ENCODE results near the gene FBF1. TPM values are rescaled to one million over a fixed set of nuclear protein-coding genes. Genes with fewer than 3 reads are reported as not detected.
A peak's percentile ranks its signal among the peaks of the same experiment; 100 is the strongest.

FBF1 gene
- total RNA-seq, 4 donors from 2014 or later = 17.8 to 57.5 (median 27.9) TPM

- no peak overlapping the region for H3K4me3 ChIP-seq
- TF ChIP-seq POLR2A (IDR thresholded peaks at IDR 0.05) (no peak), EP300 (IDR thresholded peaks at IDR 0.05) (no peak), POLR2AphosphoS5 (IDR thresholded peaks at IDR 0.05) (no peak), CTCF (IDR thresholded peaks at IDR 0.05) (no peak)
- no peaks in the 10 kb centered on the region for H3K27me3 ChIP-seq
- DNase-seq (ENCODE audit: low spot score in 2 of 2) = no peak
- H3K9me3 ChIP-seq = no peaks in the 10 kb centered on the region
- H3K36me3 ChIP-seq = peaks cover 39% of the 10 kb centered on the region
- no peak overlapping the region for H3K27ac ChIP-seq
- 78% methylated on average over 1 of the region's 1 CpG for WGBS
- peaks cover 16% of the 10 kb centered on the region for H3K4me1 ChIP-seq
Measured at GRCh38 chr17:75943491-75943890, 2.6 kb upstream of the FBF1 start.

DNA sequence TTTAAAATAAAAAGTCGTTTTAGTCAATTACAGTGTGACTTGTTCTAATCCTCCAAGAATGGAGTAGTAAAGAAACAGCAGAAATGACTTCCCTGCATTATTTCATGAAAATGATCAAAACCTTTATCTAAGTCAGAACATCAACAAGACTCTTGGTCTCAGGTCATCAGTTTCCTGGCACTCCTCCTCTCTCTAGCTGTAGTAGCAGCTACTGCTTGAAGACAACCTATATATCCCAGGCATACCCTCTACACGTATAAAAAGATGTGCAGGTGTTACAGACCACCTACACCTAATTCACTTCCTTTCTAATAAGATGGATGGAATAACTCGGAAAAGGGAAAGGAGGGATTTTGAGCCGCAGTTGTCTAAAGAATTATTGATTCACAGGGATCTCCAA lies 1.6 kb upstream of the FBF1 start:
- H3K27ac ChIP-seq = no peak overlapping the region
- no peak overlapping the region for H3K4me3 ChIP-seq
- H3K27me3 ChIP-seq = no peaks in the 10 kb centered on the region
- 91% methylated on average over 4 of the region's 4 CpGs for WGBS
- DNase-seq (ENCODE audit: low spot score in 2 of 2) = no peak
- peaks cover 16% of the 10 kb centered on the region for H3K4me1 ChIP-seq
- H3K9me3 ChIP-seq = no peaks in the 10 kb centered on the region
- peaks cover 29% of the 10 kb centered on the region for H3K36me3 ChIP-seq
- TF ChIP-seq POLR2AphosphoS5 (IDR thresholded peaks at IDR 0.05) = no peak
- no peak for TF ChIP-seq POLR2A (IDR thresholded peaks at IDR 0.05)
- TF ChIP-seq CTCF (IDR thresholded peaks at IDR 0.05) = no peak
- TF ChIP-seq EP300 (IDR thresholded peaks at IDR 0.05) = no peak

DNA sequence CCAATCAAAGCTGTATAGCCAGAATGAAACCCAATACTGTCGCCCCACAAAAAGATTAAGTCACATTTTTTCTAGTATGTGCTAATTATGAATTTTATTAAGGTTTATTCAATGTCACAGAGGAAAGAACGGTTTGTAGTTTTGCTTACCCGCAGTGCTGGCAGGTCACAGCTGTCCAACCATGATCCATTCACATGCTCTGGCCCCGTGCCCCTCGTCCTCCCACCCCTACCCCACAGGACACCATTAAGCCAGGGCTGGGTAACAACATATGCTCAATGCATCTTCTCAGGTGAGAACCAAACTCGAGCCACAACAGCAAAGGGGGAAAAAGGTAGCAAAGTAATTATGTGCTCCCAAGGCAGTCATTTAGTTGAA lies 589 bp upstream of the FBF1 start:
- 43% methylated on average over 6 of the region's 6 CpGs for WGBS
- peaks cover 18% of the 10 kb centered on the region for H3K36me3 ChIP-seq
- peak overlapping the region; percentile 59 for H3K27ac ChIP-seq
- H3K9me3 ChIP-seq = no peaks in the 10 kb centered on the region
- H3K27me3 ChIP-seq = no peaks in the 10 kb centered on the region
- peak overlapping the region; percentile 71 for H3K4me3 ChIP-seq
- DNase-seq (ENCODE audit: low spot score in 2 of 2) = peak in 1 of 2 donors; percentile 55
- peaks cover 16% of the 10 kb centered on the region for H3K4me1 ChIP-seq
- TF ChIP-seq POLR2A (IDR thresholded peaks at IDR 0.05) (no peak), EP300 (IDR thresholded peaks at IDR 0.05) (no peak), CTCF (IDR thresholded peaks at IDR 0.05) (no peak), POLR2AphosphoS5 (IDR thresholded peaks at IDR 0.05) (no peak)

- TF ChIP-seq POLR2AphosphoS5 (IDR thresholded peaks at IDR 0.05) = no peak
- no peak for TF ChIP-seq POLR2A (IDR thresholded peaks at IDR 0.05)
- no peak for TF ChIP-seq EP300 (IDR thresholded peaks at IDR 0.05)
- no peak for TF ChIP-seq CTCF (IDR thresholded peaks at IDR 0.05)
- H3K9me3 ChIP-seq = no peaks in the 10 kb centered on the region
Measured at GRCh38 chr17:75937652-75938051, 3.2 kb downstream of the FBF1 start.

DNA sequence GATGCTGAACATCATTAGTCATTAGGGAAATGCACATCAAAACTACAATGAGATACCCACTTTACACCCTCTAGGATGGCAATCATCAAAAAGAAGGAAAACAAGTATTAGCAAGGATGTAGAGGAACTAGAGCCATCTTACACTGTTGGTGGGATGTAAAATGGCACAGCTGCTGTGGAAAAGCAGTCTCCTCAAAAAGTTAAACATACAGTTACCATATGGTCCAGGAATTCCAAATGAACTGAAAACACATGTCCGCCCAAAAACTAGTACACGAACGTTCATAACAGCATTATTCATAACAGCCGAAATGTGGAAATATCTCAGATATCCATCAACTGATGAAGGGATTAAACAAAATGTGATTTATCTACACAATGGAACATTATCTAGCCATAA lies 7.0 kb downstream of the FBF1 start:
- WGBS = 80% methylated on average over 4 of the region's 4 CpGs
- no peak overlapping the region for H3K4me3 ChIP-seq

More at GRCh38 chr17:75937652-75938051, 3.2 kb downstream of the FBF1 start:
- no peaks in the 10 kb centered on the region for H3K27me3 ChIP-seq
- peaks cover 16% of the 10 kb centered on the region for H3K4me1 ChIP-seq
- WGBS = 84% methylated on average over 13 of the region's 13 CpGs
- H3K27ac ChIP-seq = no peak overlapping the region
- no peak for DNase-seq (ENCODE audit: low spot score in 2 of 2)
- no peak overlapping the region for H3K4me3 ChIP-seq
- H3K36me3 ChIP-seq = no peaks in the 10 kb centered on the region

More for the DNA sequence above, 7.0 kb downstream of the FBF1 start:
- TF ChIP-seq POLR2A (IDR thresholded peaks at IDR 0.05) (no peak), POLR2AphosphoS5 (IDR thresholded peaks at IDR 0.05) (no peak), CTCF (IDR thresholded peaks at IDR 0.05) (no peak), EP300 (IDR thresholded peaks at IDR 0.05) (no peak)
- Histone ChIP-seq H3K27ac (no peak overlapping the region), H3K36me3 (no peaks in the 10 kb centered on the region), H3K4me1 (no peaks in the 10 kb centered on the region), H3K27me3 (no peaks in the 10 kb centered on the region), H3K9me3 (no peaks in the 10 kb centered on the region)
- no peak for DNase-seq (ENCODE audit: low spot score in 2 of 2)

Data from suprapubic skin (tissue), 4 donors.